Hepatic stellate cell (primary cell): ENCODE results near the gene NDRG4.
"Not testable (repeated sequence)": the region's sequence is repeated elsewhere in the genome, so short reads cannot be mapped to it uniquely, and the experiment has no call there.

Experiments used
- DNase-seq: peaks from one replicate; pipeline ENCODE4 v3.0.0; 2011; ENCODE audit warnings: low spot score

Gene NDRG4

GRCh38 chr16:58465817-58466216 is 34.1 kb upstream of the NDRG4 start:
- DNase-seq = no peak

GRCh38 chr16:58466396-58466795 is 33.5 kb upstream of the NDRG4 start:
- DNase-seq = no peak

- DNase-seq = no peak
Measured at GRCh38 chr16:58467905-58468304, 32.0 kb upstream of the NDRG4 start.

- DNase-seq = no peak
Measured at GRCh38 chr16:58471209-58471975, 28.6 kb upstream of the NDRG4 start.

GRCh38 chr16:58472266-58472665 is 27.7 kb upstream of the NDRG4 start:
- no peak for DNase-seq

- DNase-seq = no peak
Measured at GRCh38 chr16:58472827-58473226, 27.1 kb upstream of the NDRG4 start.

- DNase-seq = no peak
Measured at GRCh38 chr16:58474296-58474695, 25.6 kb upstream of the NDRG4 start.

- no peak for DNase-seq
Measured at GRCh38 chr16:58475091-58475619, 24.8 kb upstream of the NDRG4 start.

GRCh38 chr16:58476791-58477190 is 23.2 kb upstream of the NDRG4 start:
- DNase-seq = no peak

GRCh38 chr16:58478427-58478826 is 21.5 kb upstream of the NDRG4 start:
- DNase-seq = no peak

GRCh38 chr16:58481226-58481869 is 18.6 kb upstream of the NDRG4 start:
- DNase-seq = no peak

GRCh38 chr16:58481931-58482330 is 18.0 kb upstream of the NDRG4 start:
- no peak for DNase-seq

GRCh38 chr16:58485184-58485887 is 14.6 kb upstream of the NDRG4 start:
- no peak for DNase-seq

- DNase-seq = peak; percentile 85
Measured at GRCh38 chr16:58487566-58488351, 12.2 kb upstream of the NDRG4 start.

- DNase-seq = no peak
Measured at GRCh38 chr16:58488531-58488930, 11.4 kb upstream of the NDRG4 start.

GRCh38 chr16:58490065-58490464 is 9.9 kb upstream of the NDRG4 start:
- DNase-seq = no peak

GRCh38 chr16:58490539-58490938 is 9.4 kb upstream of the NDRG4 start:
- DNase-seq = not testable (repeated sequence)

GRCh38 chr16:58492066-58492465 is 7.9 kb upstream of the NDRG4 start:
- DNase-seq = no peak

GRCh38 chr16:58492735-58493134 is 7.2 kb upstream of the NDRG4 start:
- no peak for DNase-seq

GRCh38 chr16:58493756-58494431 is 6.0 kb upstream of the NDRG4 start:
- no peak for DNase-seq

GRCh38 chr16:58494981-58495520 is 4.9 kb upstream of the NDRG4 start:
- DNase-seq = peak; percentile 99
